Tibial nerve (tissue), 3 donors: ENCODE data around the gene NARS2.

Experiments
- CTCF ChIP-seq, 5 experiments: fragments of 200-600 bp in 3 of 5; fragments of 450-650 bp in 2 of 5; sonication (generic) in 3 of 5; IDR thresholded peaks; one replicate each; pipeline ENCODE4 v1.5.1; 2016 to 2019; ENCODE audit warnings: antibody characterized with exemption in 5 of 5, mild to moderate bottlenecking in 3 of 5, moderate library complexity in 2 of 5
- POLR2A ChIP-seq, 2 donors: fragments of 450-650 bp; IDR thresholded peaks; one replicate each; pipeline ENCODE4 v1.6.1; 2017; ENCODE audit warnings: antibody characterized with exemption in 2 of 2, mild to moderate bottlenecking in 2 of 2, moderate library complexity in 2 of 2

GRCh38 chr11:78492973-78493372 is 81.7 kb downstream of the NARS2 start:
- TF ChIP-seq POLR2A (IDR thresholded peaks at IDR 0.05) (no peak), CTCF (IDR thresholded peaks at IDR 0.05) (no peak)
